Measurements from ENCODE around the gene ARHGAP4.
A peak's percentile ranks its signal among the peaks of the same experiment; 100 is the strongest.

ARHGAP4 gene

DNA sequence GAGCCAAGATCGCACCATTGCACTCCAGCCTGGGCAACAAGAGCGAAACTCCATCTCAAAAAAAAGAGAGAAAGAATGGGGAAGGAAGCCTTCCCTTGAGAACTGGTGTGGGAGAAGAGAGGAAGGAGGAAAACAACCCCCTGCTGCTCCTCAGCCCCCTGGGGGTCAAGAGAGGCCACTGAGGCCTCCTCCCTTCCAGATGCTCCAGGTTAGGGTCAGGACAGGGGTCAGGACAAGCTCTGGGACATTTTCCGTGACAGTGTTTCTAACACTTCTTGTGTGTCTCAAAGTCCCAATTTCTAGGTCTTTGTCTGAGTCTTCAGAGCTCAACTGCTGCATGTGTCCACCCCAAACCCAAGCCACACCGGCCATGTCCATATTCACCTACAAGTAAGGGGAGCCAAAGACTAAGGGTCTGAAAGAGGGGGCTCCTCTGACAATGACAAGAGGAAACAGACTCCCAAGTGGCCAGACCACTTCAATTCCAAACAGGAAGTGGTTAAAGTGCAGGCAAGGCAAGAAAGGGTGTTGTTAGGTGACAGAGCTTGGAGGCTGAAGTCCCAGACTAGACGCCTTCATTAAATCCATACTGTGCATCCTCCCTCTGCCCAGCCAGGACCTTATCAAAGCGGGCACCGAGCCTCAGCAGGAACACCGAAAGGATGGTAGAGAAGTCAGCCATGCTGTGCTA lies 48.3 kb downstream of the ARHGAP4 start:
- DNase-seq, result no peak

GRCh38 chrX:153876112-153876491 lies 50.0 kb downstream of the ARHGAP4 start:
- no peak for DNase-seq

GRCh38 chrX:153875391-153876111 lies 50.5 kb downstream of the ARHGAP4 start:
- peak; percentile 79 for DNase-seq

- DNase-seq, result peak; percentile 11
Observed at GRCh38 chrX:153874366-153875125, 51.5 kb downstream of the ARHGAP4 start.

DNA sequence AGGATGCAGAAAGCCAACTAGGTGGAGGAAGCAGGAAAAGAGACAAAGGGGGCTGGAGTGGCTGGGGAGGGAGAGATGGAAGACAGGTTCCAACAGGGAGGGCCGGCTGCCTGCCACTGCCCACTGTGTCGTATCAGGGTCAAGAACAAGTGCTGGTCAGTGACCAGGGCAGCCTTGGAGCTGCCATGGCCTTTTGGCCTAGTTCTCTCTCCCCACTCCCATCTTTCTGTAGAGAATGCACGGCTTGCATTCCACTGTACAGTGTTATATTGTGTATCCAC lies 52.0 kb downstream of the ARHGAP4 start:
- DNase-seq, result peak; percentile 5

- peak; percentile 10 for DNase-seq
Observed at GRCh38 chrX:153873282-153874084, 52.6 kb downstream of the ARHGAP4 start.

GRCh38 chrX:153871946-153872878 lies 53.9 kb downstream of the ARHGAP4 start:
- DNase-seq, result peak; percentile 11

DNA sequence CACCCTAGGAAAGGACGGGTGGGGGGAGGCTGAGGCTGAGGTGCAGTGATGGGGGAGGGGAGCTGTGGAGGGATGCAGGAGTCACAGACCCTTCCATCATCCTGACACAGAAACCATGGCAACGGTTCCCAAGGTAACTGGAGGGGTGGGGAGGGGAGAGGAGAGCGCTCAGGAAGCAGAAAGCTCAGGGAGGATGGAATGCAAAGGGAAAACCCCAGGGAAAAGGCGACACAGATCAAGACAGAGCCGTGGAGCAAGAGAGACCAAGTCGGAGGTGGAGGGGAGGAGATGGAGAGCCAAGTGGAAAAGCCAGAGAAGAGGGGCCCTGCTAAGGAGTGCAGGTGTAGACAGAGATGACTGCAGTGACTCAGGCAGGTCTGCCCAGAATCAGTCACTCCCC lies 54.6 kb downstream of the ARHGAP4 start:
- DNase-seq, result peak; percentile 3

DNA sequence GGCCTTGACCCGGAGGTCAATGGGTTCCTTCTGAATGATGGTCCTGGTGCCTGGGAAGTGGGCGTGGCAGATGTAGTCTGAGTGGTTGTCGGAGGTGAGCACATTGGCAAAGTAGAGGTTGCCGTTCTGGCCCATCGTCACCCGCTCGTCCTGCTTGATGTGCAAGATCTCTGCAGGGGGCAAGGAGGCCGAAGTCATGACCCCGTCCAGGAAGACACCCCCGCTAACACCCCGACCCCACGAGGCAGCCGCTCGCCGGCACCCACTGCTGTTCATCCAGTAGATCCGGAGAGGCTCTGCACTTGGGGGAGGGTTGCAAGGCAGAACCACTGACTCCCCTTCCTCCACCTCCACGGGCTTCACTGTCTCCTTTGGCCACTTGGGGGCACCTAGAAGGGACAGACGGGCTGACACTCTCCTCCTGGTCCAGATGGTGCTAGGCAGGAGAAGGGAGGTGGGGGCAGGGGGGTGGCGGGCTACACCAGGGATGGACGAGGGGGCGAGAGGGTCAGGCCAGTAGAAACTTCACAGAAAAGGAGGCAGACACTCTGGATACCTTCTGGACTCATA lies 55.2 kb downstream of the ARHGAP4 start:
- peak; percentile 6 for DNase-seq

DNA sequence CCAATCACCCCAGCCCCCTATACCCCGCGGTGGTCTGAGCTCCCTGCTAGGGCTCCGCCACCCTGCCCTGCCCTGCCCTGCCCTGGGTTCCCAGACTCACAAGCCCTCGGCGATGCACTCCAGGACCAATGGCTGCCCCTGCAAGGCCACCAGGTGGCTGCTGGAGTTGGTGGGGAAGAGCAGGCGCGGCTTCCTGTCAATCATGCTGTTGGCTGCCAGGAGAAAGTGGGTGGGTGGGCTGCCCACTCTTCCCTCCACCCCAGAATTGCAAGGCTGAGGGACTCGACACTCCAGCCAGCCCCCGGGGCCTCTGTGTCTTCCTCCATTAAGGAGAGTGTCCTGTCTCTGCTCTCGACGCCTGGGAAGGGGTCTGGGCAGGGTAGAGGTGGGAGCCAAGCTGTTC lies 55.8 kb downstream of the ARHGAP4 start:
- peak; percentile 9 for DNase-seq

DNA sequence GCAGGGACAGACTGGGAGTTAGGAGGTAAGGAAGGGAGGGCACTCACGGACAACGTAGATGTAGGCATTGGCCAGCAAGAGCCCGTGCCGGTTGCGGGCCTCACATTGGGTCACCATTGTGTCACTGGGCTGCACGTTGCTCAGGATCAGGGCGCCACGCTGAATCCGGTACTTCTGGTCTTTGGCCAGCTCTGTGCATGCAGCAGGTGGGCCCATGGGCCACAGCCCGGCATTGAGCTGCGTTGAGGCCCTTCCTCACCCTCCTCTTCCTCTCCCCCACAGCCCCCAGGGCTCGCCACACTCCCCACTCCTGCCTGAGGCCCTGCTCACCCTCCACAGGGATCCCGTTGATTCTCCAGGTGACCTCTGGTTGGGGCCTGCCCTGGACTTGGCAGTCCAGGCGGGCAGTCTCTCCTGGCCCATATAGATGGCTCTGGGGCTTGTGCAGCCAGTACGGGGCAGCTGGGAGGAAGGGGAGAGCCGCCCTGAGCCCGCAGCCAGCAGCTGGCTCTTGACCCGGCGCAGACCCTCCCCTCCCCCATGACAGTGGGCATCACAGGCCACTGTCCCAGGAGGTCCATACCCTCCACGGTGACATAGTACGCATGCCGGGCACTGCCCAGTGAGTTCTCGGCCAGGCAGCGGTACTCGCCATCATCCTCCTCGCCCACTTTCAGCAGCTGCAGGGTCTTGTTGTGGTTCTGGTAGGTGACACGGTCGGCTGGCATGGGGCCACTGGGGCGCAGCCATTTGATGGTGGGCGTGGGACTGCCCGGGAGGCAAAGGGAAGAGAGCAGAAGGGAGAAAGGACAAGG lies 56.4 kb downstream of the ARHGAP4 start:
- DNase-seq, result peak; percentile 5

- DNase-seq, result peak; percentile 7
Observed at GRCh38 chrX:153868576-153869472, 57.2 kb downstream of the ARHGAP4 start.

DNA sequence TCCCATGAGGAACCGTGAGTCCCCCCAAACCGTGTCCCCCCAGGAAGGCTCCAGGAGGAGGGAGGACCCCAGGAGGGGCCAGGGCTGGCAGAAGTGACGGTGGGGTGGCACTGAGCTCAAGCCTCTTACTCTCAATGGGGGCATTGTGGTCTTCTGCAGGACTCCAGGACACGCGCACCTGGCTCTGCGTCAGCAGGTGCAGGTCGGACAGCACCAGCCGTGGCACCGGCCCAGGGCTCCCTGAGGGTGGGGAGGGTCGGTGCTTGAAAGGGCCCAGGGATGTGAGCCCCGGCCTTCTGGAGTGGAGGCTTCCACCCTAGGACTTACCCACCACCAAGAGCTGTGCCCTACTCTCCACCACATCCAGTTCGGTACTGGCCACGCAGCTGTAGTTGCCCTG lies 58.4 kb downstream of the ARHGAP4 start:
- DNase-seq, result peak; percentile 10

DNA sequence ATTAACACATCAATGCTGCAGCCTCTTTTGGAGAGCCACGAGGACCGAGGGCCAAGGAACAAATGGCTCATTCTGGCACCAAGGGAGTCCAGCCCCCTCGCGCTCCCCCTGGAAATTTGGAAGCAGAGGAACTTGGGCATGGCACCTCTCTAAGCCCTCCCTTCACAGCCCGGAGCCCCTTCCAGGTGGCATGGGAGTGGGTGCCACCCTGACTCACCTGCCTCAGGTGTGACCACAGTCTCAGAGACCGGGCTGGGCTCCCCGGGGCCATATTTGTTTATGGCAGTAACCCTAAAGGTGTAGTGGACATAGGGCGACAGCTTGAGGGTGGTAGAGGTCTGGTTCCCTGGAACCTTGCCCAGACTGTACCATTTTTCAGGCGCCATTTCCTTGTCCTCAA lies 58.9 kb downstream of the ARHGAP4 start:
- peak; percentile 2 for DNase-seq

GRCh38 chrX:153866302-153867019 lies 59.6 kb downstream of the ARHGAP4 start:
- DNase-seq, result peak; percentile 8

DNA sequence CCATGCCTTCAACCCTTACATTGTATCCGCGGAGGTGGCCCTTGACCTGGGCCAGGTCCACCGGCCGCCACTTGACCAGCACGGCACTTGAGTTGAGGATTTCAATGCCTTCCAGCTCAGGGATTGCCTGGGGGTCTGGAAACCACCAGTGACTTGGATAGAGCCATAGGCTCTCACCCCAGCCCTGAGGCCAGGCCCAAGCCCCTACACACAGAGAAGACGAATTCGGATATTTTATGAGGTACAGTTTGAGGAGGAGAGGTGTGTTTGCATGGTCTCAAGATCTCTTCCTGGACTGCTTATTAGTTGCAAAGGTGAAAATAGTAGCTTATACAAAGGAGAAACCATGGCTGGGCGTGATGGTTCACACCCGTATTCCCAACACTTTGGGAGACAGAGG lies 60.4 kb downstream of the ARHGAP4 start:
- DNase-seq, result no peak

DNA sequence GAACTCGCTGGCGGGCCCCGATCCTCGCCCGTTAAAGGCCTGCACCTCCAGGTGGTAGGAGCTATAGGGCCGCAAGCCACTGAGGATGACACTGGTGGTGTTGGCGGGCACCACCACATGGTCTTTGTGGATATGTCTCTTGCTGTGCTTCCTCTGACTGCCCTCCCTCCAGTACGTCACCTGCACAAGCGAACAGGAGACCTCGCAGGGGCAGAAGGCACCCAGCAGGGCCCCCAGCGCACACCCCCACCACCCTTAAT lies 60.8 kb downstream of the ARHGAP4 start:
- no peak for DNase-seq

GRCh38 chrX:153864561-153865320 lies 61.3 kb downstream of the ARHGAP4 start:
- peak; percentile 9 for DNase-seq

Data from femur (tissue), 1 donor.